Smooth muscle cell (in vitro differentiated cells): ENCODE measurements around the gene WDR76. TPM values are rescaled to one million over a fixed set of nuclear protein-coding genes. Genes with fewer than 3 reads are reported as not detected.

Source experiments
- DNase-seq: peaks from one replicate; lab custom pipeline; 2025; ENCODE audit not compliant: unreplicated experiment; lab: John Stamatoyannopoulos, UW
- H2AFZ ChIP-seq: fragments of 200-600 bp; sonication (generic); 2 replicates; pipeline ENCODE4 v1.6.0; 2016; ENCODE audit warnings: antibody characterized with exemption, low read depth, mild to moderate bottlenecking
- H3F3A ChIP-seq: fragments of 200-600 bp; sonication (generic); 2 replicates; pipeline ENCODE4 v1.6.0; 2017; ENCODE audit warnings: antibody characterized with exemption, low read depth
- H3K27ac ChIP-seq: fragments of 200-600 bp; sonication (generic); 2 replicates; pipeline ENCODE4 v1.5.1; 2016; ENCODE audit warnings: low read depth, mild to moderate bottlenecking
- H3K27me3 ChIP-seq: fragments of 200-600 bp; sonication (generic); 2 replicates; pipeline ENCODE4 v1.6.1; 2016; ENCODE audit warnings: low read depth, mild to moderate bottlenecking
- H3K36me3 ChIP-seq: fragments of 200-600 bp; sonication (generic); 2 replicates; pipeline ENCODE4 v1.5.1; 2016; ENCODE audit warnings: low read depth
- H3K4me1 ChIP-seq: fragments of 200-600 bp; sonication (generic); 2 replicates; pipeline ENCODE4 v1.5.1; 2016; ENCODE audit warnings: low read depth
- H3K4me2 ChIP-seq: fragments of 200-600 bp; sonication (generic); 2 replicates; pipeline ENCODE4 v1.6.0; 2016; ENCODE audit warnings: mild to moderate bottlenecking
- H3K4me3 ChIP-seq: fragments of 200-600 bp; sonication (generic); 2 replicates; pipeline ENCODE4 v1.5.1; 2016; ENCODE audit warnings: mild to moderate bottlenecking
- H3K79me2 ChIP-seq: fragments of 200-600 bp; sonication (generic); 2 replicates; pipeline ENCODE4 v1.6.0; 2016; ENCODE audit warnings: low read depth, mild to moderate bottlenecking
- H3K9ac ChIP-seq: fragments of 200-600 bp; sonication (generic); 2 replicates; pipeline ENCODE4 v1.6.0; 2016; ENCODE audit warnings: low read depth
- H3K9me3 ChIP-seq: fragments of 200-600 bp; sonication (generic); replicated peaks from 2 replicates; pipeline ENCODE4 v1.5.1; 2016; ENCODE audit warnings: low read depth
- H4K20me1 ChIP-seq: fragments of 200-600 bp; sonication (generic); 2 replicates; pipeline ENCODE4 v1.6.0; 2016; ENCODE audit warnings: low read depth
- CTCF ChIP-seq: fragments of 200-600 bp; sonication (generic); IDR thresholded peaks from 2 replicates; pipeline ENCODE4 v1.5.1; 2017; ENCODE audit warnings: borderline replicate concordance, mild to moderate bottlenecking, antibody characterized with exemption; ENCODE audit not compliant: insufficient read depth, poor library complexity, severe bottlenecking
- WGBS: methylation state at CpG from one replicate; pipeline ENCODE4 v1.1.7; 2016; ENCODE audit warnings: low lambda C conversion rate; 5-methylcytosine and 5-hydroxymethylcytosine counted together
- polyA plus RNA-seq: library from polyadenylated mRNA; unstranded; fragments of >200 nt; fragmentation: Nextera tagmentation; extraction: Ambion mirVana; gene quantifications from 2 replicates; pipeline ENCODE4 v1.2.1, GENCODE V29; 2016
- total RNA-seq: library from RNA; depleted of rRNA; stranded (reverse); fragments of >200 nt; gene quantifications from 2 replicates; pipeline ENCODE4 v1.2.3, GENCODE V29; 2014

The WDR76 gene
- total and polyA plus RNA-seq, 2 experiments from 2014 or later, result 3.4 to 9.8 TPM

GRCh38 chr15:43796566-43796965, 30.2 kb upstream of the WDR76 start:
- no peaks in the 10 kb centered on the region for H3K27me3 ChIP-seq
- peaks cover 55% of the 10 kb centered on the region for H3F3A ChIP-seq
- H3K4me2 ChIP-seq, result no peak overlapping the region
- H3K9me3 ChIP-seq, result no peaks in the 10 kb centered on the region
- no peak overlapping the region for H3K4me3 ChIP-seq
- 96% methylated on average over 3 of the region's 3 CpGs for WGBS
- peaks cover 58% of the 10 kb centered on the region for H4K20me1 ChIP-seq
- peak overlapping the region; percentile 6 for H3K27ac ChIP-seq
- TF ChIP-seq CTCF, result no peak
- H3K79me2 ChIP-seq, result peaks cover 49% of the 10 kb centered on the region
- peaks cover 39% of the 10 kb centered on the region for H3K4me1 ChIP-seq
- H3K9ac ChIP-seq, result no peak overlapping the region
- no peaks in the 10 kb centered on the region for H3K36me3 ChIP-seq
- no peak for DNase-seq
- no peak overlapping the region for H2AFZ ChIP-seq

GRCh38 chr15:43799209-43799944, 27.4 kb upstream of the WDR76 start:
- DNase-seq, result no peak
- Histone ChIP-seq H3K27ac (peak overlapping the region; percentile 43), H3K4me3 (no peak overlapping the region), H3K27me3 (no peaks in the 10 kb centered on the region), H2AFZ (no peak overlapping the region), H3F3A (peaks cover 58% of the 10 kb centered on the region), H3K79me2 (peaks cover 33% of the 10 kb centered on the region), H3K4me1 (peaks cover 26% of the 10 kb centered on the region), H3K9me3 (no peaks in the 10 kb centered on the region), H4K20me1 (peaks cover 40% of the 10 kb centered on the region), H3K4me2 (no peak overlapping the region), H3K9ac (no peak overlapping the region), H3K36me3 (peaks cover 4% of the 10 kb centered on the region)
- 91% methylated on average over 16 of the region's 16 CpGs for WGBS
- no peak for TF ChIP-seq CTCF

GRCh38 chr15:43799945-43800285, 26.9 kb upstream of the WDR76 start, which contains the start of gene SERINC4:
Gene SERINC4, minus strand, starts transcription at chr15:43800220. Its CDS starts 234 bp downstream, at chr15:43799986.
- Histone ChIP-seq H4K20me1 (peaks cover 35% of the 10 kb centered on the region), H3K27ac (peak within 1 kb of the TSS; percentile 43), H3K4me1 (peaks cover 21% of the 10 kb centered on the region), H3K9ac (peak within 1 kb of the TSS; percentile 86), H3K4me2 (peak within 1 kb of the TSS; percentile 92), H3F3A (peaks cover 55% of the 10 kb centered on the region), H3K36me3 (peaks cover 7% of the 10 kb centered on the region), H2AFZ (no peak within 1 kb of the TSS), H3K4me3 (peak within 1 kb of the TSS; percentile 88), H3K9me3 (no peaks in the 10 kb centered on the region), H3K27me3 (no peaks in the 10 kb centered on the region), H3K79me2 (peaks cover 27% of the 10 kb centered on the region)
- no peak for DNase-seq
- WGBS, result 97% methylated on average over 8 of the region's 8 CpGs
- TF ChIP-seq CTCF, result no peak
